GM12891 (cell line): ENCODE measurements around the gene NADSYN1.

Source experiments
- DNase-seq: peaks from one replicate; pipeline ENCODE4 v3.0.0; 2011; ENCODE audit warnings: low spot score; ENCODE audit not compliant: insufficient read length
- FAIRE-seq: peaks from 2 replicates; lab custom pipeline; 2011; peaks lifted over from hg19 to GRCh38; lab: Jason Lieb, UNC
- PAX5 ChIP-seq: IDR thresholded peaks from 2 replicates; pipeline ENCODE4 v1.6.1; 2011; ENCODE audit warnings: low read length, moderate library complexity, mild to moderate bottlenecking; ENCODE audit not compliant: insufficient read depth, severe bottlenecking
- POLR2A ChIP-seq: IDR thresholded peaks from 2 replicates; pipeline ENCODE4 v1.6.1; 2011; ENCODE audit warnings: low read depth, low read length, control low read depth
- POLR2AphosphoS5 ChIP-seq: IDR thresholded peaks from 2 replicates; pipeline ENCODE4 v1.6.1; 2011; ENCODE audit warnings: low read depth, low read length, control low read depth
- POU2F2 ChIP-seq: IDR thresholded peaks from 2 replicates; pipeline ENCODE4 v1.6.1; 2011; ENCODE audit warnings: low read depth, mild to moderate bottlenecking, control low read depth, low read length, moderate library complexity
- SPI1 ChIP-seq: IDR thresholded peaks from 2 replicates; pipeline ENCODE4 v1.6.1; 2011; ENCODE audit warnings: low read depth, low read length, control low read depth
- TAF1 ChIP-seq: IDR thresholded peaks from 2 replicates; pipeline ENCODE4 v1.6.1; 2011; ENCODE audit warnings: low read depth, low read length, control low read depth

The NADSYN1 gene

GRCh38 chr11:71470946-71471345 lies 17.9 kb downstream of the NADSYN1 start:
- DNase-seq (no peak), FAIRE-seq (no peak)
- TF ChIP-seq POLR2AphosphoS5 = no peak
- no peak for TF ChIP-seq SPI1
- TF ChIP-seq POU2F2 = no peak
- no peak for TF ChIP-seq POLR2A
- TF ChIP-seq PAX5 = no peak
- TF ChIP-seq TAF1 = no peak

DNA sequence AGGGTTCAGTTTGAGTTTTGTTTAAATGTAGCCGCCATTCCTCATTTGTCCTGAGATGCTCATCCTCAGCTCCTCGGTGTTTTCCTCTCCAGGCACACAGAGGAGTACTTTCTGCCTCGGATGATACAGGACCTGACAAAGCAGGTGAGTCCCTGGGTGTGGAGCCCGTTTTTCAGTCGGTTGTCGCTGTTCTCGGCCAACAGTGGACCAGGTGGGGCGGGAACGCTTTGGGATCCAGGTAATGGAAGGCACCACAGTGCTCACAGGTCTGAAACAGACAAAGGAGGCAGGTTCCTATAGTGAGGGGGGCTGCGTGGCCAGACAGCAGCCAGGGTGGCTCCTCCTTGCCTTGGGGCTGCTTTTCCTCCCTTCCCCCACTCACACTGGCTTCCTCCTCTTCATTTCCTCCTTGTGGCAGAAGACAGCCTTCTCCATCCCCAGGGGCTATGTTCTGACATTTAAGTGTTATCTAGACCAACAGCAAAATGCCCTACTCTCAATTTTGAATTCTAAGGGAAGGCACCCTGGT lies 19.4 kb downstream of the NADSYN1 start:
- no peak for DNase-seq
- no peak for TF ChIP-seq POLR2AphosphoS5
- TF ChIP-seq PAX5 = no peak
- TF ChIP-seq TAF1 = no peak
- no peak for TF ChIP-seq POU2F2
- no peak for TF ChIP-seq SPI1
- no peak for TF ChIP-seq POLR2A

DNA sequence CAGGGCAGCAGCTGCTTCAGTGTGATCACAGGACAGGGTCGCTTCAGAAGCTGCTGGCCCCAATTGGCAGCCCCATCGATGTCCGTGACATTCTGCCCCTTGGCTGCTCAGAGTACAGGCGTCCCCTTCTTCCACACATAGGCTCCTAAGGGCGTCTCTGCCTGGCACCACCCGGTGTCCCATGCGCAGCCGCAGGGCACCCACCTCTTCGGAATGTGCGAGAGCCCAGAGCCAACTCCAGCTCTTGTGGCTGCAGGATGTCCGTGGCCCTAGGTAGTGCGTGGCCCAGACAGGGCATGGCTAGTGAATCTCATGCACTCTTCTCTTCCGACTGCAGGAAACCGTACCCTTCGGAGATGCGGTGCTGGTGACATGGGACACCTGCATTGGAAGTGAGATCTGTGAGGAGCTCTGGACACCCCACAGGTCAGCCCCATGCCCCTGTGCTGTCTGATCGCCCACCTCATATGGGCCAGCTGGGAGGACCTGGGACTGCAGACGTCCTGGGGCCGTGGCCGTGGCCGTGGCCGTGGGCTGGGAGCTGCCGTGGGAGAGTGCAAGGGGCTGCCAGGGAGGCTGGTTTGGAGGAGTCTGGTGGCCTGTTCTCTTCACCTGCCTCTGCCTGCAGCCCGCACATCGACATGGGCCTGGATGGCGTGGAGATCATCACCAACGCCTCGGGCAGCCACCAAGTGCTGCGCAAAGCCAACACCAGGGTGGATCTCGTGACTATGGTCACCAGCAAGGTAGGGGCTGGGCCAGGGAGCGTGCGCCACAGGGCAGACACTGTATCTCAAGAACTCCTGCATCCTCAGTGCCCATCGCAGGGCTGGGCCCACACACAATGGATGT lies 20.2 kb downstream of the NADSYN1 start:
- DNase-seq (no peak), FAIRE-seq (no peak)
- TF ChIP-seq SPI1 (no peak), PAX5 (no peak), TAF1 (no peak), POLR2A (no peak), POLR2AphosphoS5 (no peak), POU2F2 (no peak)

More for the DNA sequence above, 19.4 kb downstream of the NADSYN1 start:
- FAIRE-seq = no peak

- no peak for TF ChIP-seq POLR2A
- TF ChIP-seq PAX5 = no peak
- no peak for TF ChIP-seq POU2F2
- no peak for TF ChIP-seq TAF1
- TF ChIP-seq SPI1 = no peak
- TF ChIP-seq POLR2AphosphoS5 = no peak
- FAIRE-seq (no peak), DNase-seq (no peak)
These were observed 20.7 kb downstream of the NADSYN1 start for GRCh38 chr11:71473793-71474080.

DNA sequence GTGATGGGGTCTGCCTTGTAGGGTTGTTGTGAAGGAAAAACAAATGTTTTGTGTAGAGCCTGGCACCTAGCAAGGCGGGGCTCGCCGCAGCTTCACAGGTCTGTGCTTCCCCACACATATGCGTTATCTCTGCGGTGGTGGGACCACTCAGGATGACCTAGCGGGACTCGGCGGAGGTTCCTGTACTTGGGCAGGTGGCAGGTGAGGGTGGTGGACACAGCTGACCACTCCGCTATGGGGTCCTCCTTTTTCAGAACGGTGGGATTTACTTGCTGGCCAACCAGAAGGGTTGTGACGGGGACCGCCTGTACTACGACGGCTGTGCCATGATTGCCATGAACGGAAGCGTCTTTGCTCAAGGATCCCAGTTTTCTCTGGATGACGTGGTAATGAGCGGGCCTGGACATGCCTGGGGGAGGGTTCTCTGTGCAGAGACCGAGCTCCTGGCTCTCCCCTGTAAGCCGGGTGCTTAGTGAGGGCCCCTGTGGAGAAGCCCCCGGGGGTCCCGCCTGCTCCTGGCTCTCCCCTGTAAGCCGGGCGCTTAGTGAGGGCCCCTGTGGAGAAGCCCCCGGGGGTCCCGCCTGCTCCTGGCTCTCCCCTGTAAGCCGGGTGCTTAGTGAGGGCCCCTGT lies 21.3 kb downstream of the NADSYN1 start:
- TF ChIP-seq POLR2A (no peak), TAF1 (no peak), POLR2AphosphoS5 (no peak), PAX5 (no peak), SPI1 (no peak), POU2F2 (no peak)
- FAIRE-seq = no peak

GRCh38 chr11:71474771-71475483 lies 21.9 kb downstream of the NADSYN1 start:
- DNase-seq (no peak), FAIRE-seq (no peak)
- TF ChIP-seq TAF1 (no peak), POU2F2 (no peak), POLR2A (no peak), PAX5 (no peak), SPI1 (no peak), POLR2AphosphoS5 (no peak)

More for the DNA sequence above, 21.3 kb downstream of the NADSYN1 start:
- no peak for DNase-seq

DNA sequence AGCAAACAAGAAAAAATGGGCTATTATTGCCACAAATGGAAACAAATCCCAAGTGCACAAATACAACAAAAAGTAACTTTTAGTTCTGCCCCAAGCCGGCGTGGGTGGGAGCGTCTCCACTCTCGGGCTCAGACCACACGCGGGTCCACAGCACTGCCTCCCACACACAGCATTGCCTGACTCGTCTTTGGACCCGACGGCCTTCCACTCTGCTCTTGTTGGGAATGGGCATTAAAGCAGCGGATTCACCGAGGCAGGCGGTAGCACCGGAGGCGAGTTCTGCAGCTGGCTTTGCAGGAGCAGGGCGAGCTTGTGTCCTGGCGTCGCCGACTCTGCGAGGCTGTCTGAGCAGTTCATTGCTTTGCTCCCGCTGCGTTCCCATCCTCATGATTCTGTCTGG lies 23.0 kb downstream of the NADSYN1 start:
- TF ChIP-seq SPI1 = no peak
- no peak for TF ChIP-seq POU2F2
- no peak for FAIRE-seq
- no peak for DNase-seq

GRCh38 chr11:71476926-71477640 lies 24.1 kb downstream of the NADSYN1 start:
- TF ChIP-seq POLR2A = no peak
- no peak for TF ChIP-seq SPI1
- no peak for TF ChIP-seq TAF1
- no peak for TF ChIP-seq POLR2AphosphoS5
- TF ChIP-seq POU2F2 = no peak
- TF ChIP-seq PAX5 = no peak
- DNase-seq = no peak
- FAIRE-seq = no peak
